Gastrocnemius medialis (tissue), 4 donors: ENCODE data around the gene SPEG. TPM values are rescaled to one million over a fixed set of nuclear protein-coding genes. Genes with fewer than 3 reads are reported as not detected.

Experiments used
- ATAC-seq, 2 donors: fragments of 150-250 bp; one replicate each; pipeline ENCODE4 v1.9.1; 2016
- DNase-seq, 2 donors: peaks; one replicate each; pipeline ENCODE4 v3.0.0-alpha.2; 2019
- H3K27ac ChIP-seq, 4 donors: fragments of 200-600 bp; sonication (generic); 1 replicate in 1 of 4; 2 replicates in 3 of 4; pipeline ENCODE4 v1.5.1; 2016 to 2018; ENCODE audit warnings: mild to moderate bottlenecking in 2 of 4, moderate library complexity in 1 of 4
- H3K27me3 ChIP-seq, 3 donors: fragments of 200-600 bp; sonication (generic) in 2 of 3; 1 replicate in 1 of 3; 2 replicates in 2 of 3; pipeline versions ENCODE4 v1.5.1 to v1.6.0; 2016 to 2019; ENCODE audit warnings: mild to moderate bottlenecking in 1 of 3, moderate library complexity in 1 of 3
- H3K36me3 ChIP-seq, 2 donors: fragments of 200-600 bp; sonication (generic) in 1 of 2; one replicate each; pipeline ENCODE4 v1.5.1; 2017 to 2018
- H3K4me1 ChIP-seq, 2 donors: fragments of 200-600 bp; sonication (generic) in 1 of 2; one replicate each; pipeline ENCODE4 v1.5.1; 2016 to 2017; ENCODE audit warnings: mild to moderate bottlenecking in 2 of 2
- H3K4me3 ChIP-seq, 4 donors: fragments of 200-600 bp; sonication (generic) in 3 of 4; 1 replicate in 1 of 4; 2 replicates in 3 of 4; pipeline ENCODE4 v1.5.1; 2016 to 2019; ENCODE audit warnings: mild to moderate bottlenecking in 2 of 4
- H3K9me3 ChIP-seq, 3 donors: fragments of 200-600 bp; sonication (generic) in 2 of 3; 1 replicate in 1 of 3; 2 replicates in 2 of 3; pipeline ENCODE4 v1.5.1; 2016 to 2019
- POLR2A ChIP-seq, 2 donors: fragments of 450-650 bp; IDR thresholded peaks; one replicate each; pipeline ENCODE4 v1.6.1; 2017; ENCODE audit warnings: antibody characterized with exemption in 2 of 2, mild to moderate bottlenecking in 2 of 2, moderate library complexity in 2 of 2
- in situ Hi-C, 4 donors: fragments of 200-750 bp; cut with MboI; loops; one replicate each; pipeline versions ENCODE4 v1.15.0 to v1.8.0; 2017; ENCODE audit warnings: low sequenced_read_pairs in 4 of 4
- intact Hi-C: fragments of 100-400 bp; cut with DNase I; formaldehyde crosslinking; loops from one replicate; pipeline ENCODE4 v1.15.1; 2023; ENCODE audit warnings: low total_unique reads
- total RNA-seq, 4 donors: library from RNA; depleted of rRNA; stranded (reverse); fragments of >200 nt; gene quantifications; one replicate each; pipeline versions ENCODE4 v1.1.0 to v1.2.3, GENCODE V29; 2016
- TF ChIP-seq, protein P1 (sequence below), 5 experiments: fragments of 450-650 bp in 3 of 5; fragments of 200-600 bp in 2 of 5; sonication (generic) in 2 of 5; IDR thresholded peaks in 4 of 5; conservative IDR thresholded peaks in 1 of 5; 1 replicate in 4 of 5; 2 replicates in 1 of 5; pipeline ENCODE4 v1.5.1; 2016 to 2019; ENCODE audit warnings: antibody characterized with exemption in 5 of 5, mild to moderate bottlenecking in 3 of 5, moderate library complexity in 3 of 5

Gene SPEG
- total RNA-seq, 4 donors from 2014 or later: 104 to 387 (median 222) TPM

DNA sequence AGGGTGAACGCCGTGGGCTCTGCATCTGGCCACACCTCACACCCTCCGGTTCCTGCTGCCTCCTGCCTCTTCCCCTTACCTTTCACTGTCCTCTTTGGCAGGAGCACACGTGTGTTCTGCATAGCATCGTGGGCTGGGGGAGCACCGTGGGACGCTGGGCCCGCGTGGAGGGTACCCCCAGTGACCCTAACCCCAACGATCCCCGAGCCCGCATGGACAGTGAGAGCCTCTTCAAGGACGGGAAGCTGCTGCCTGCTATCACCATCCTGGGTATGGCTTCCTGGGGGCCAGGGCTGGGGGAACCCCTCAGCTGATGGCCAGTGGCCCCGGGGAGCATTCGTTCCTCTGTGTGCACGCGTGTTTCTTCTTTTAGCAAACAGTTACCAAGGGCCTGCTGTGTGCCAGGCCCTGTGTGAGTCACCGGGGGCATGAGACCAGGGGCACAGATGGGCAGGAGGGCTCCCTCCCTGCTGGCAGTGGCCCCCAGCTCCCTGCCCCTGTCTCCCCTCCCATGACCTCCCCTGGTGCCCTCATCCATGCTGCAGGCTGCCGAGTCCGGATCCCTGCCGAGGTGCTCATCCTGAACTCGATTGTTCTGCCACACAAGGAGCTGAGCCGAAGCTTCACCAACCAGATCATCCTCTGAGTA lies 71.6 kb downstream of the SPEG start:
- no peak for ATAC-seq
- intact Hi-C loops: no loop called here
- Histone ChIP-seq H3K27me3 (peaks cover 0 to 13% (median 5%) of the 10 kb centered on the region in 3 donors), H3K36me3 (peaks cover 0 to 45% of the 10 kb centered on the region in 2 donors), H3K4me3 (no peak overlapping the region), H3K27ac (no peak overlapping the region), H3K9me3 (no peaks in the 10 kb centered on the region), H3K4me1 (peaks cover 7 to 10% of the 10 kb centered on the region in 2 donors)
- TF ChIP-seq, protein P1, sequence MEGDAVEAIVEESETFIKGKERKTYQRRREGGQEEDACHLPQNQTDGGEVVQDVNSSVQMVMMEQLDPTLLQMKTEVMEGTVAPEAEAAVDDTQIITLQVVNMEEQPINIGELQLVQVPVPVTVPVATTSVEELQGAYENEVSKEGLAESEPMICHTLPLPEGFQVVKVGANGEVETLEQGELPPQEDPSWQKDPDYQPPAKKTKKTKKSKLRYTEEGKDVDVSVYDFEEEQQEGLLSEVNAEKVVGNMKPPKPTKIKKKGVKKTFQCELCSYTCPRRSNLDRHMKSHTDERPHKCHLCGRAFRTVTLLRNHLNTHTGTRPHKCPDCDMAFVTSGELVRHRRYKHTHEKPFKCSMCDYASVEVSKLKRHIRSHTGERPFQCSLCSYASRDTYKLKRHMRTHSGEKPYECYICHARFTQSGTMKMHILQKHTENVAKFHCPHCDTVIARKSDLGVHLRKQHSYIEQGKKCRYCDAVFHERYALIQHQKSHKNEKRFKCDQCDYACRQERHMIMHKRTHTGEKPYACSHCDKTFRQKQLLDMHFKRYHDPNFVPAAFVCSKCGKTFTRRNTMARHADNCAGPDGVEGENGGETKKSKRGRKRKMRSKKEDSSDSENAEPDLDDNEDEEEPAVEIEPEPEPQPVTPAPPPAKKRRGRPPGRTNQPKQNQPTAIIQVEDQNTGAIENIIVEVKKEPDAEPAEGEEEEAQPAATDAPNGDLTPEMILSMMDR (IDR thresholded peaks at IDR 0.05 in 4 of 5, conservative IDR thresholded peaks at IDR 0.05 in 1 of 5): no peak
- TF ChIP-seq POLR2A (IDR thresholded peaks at IDR 0.05): no peak
- DNase-seq: no peak
- in situ Hi-C loops: no loop called here

DNA sequence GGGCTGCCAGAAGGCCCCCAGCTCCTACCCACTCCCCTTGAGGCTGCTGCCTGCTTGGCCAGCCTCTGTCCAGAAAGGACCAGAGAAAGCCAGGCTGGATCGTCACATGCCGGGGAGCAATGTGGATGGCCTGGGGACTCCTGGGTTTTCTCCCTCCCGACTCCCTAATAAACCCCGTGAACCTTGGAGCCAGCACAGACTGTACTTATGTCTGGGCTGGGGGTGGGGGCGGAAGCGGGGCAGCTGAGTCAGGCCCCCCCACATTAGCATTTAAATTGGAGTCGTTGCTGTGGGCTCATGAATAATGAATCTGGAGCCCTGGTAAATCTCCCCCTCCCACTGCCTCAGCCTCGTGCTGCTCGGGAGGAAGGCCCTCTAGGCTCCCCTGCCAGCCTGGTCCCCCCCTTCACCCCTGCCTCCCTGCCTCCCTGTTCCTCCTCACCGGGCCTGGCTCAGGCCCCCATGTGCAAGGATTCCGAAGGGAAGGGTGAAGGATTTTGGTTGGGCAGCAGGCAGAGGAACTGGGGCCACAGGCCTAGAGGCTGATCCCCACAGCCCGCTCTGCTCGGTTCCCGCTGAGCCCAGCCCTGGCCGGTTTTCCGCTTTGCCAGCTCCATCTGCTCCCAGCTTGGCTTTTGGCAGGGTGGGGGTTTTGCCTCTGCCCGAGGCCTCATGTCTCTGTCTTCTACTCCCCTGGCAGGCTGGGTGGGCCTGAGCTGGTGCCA lies 72.3 kb downstream of the SPEG start:
- Histone ChIP-seq H3K27me3 (peaks cover 1 to 17% (median 11%) of the 10 kb centered on the region in 3 donors), H3K4me3 (no peak overlapping the region), H3K27ac (no peak overlapping the region), H3K9me3 (no peaks in the 10 kb centered on the region), H3K36me3 (peaks cover 0 to 38% of the 10 kb centered on the region in 2 donors), H3K4me1 (peaks cover 7 to 10% of the 10 kb centered on the region in 2 donors)
- ATAC-seq: no peak
- in situ Hi-C loops: no loop called here
- intact Hi-C loops: no loop called here
- no peak for DNase-seq
- TF ChIP-seq, protein P1 (IDR thresholded peaks at IDR 0.05 in 4 of 5, conservative IDR thresholded peaks at IDR 0.05 in 1 of 5): no peak

DNA sequence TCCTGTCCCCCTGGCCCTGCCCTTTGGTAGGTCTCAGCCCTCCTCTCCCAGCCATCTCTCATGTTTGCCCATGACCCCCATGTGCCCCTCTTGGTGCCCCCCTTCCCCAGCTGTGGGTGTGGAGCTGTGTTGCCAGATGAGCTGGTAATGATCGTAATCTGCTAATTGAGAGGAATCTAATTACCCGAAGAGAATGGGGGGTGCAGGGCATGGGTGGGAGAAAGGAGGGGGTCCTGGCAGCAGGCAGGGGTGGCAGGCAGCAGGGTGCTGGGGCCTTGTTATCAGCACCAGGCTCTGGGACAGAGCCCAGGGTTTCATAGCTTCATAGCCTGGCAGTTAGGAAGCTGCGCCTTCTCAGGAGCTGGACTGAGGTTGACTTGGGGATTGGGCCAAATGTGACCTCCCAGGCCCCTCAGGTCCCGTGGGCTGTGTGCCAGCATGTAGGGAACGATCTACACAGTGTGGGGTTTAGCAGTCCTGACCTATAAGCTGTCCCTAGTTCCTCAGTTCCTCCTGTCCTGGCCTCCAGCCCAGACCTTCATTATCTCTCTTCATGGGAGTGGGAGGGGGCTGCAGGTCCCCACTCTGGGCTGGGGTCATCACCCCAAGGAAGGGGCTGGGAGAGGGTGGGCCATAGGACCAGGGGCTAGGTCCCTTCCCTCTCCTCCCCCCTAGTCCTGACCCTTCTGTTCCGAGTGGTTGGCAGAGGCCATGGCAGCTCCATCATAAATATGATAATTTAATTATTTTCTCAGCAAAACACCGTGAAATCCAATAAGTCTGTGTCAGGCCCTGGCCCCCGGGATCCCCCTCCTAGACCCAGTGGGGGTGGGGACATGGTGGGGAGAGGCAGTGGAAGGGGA lies 73.2 kb downstream of the SPEG start:
- H3K27me3 ChIP-seq: peaks cover 10 to 20% (median 14%) of the 10 kb centered on the region in 3 donors
- intact Hi-C loops: no loop called here
- in situ Hi-C loops: no loop called here
- DNase-seq: no peak
- H3K9me3 ChIP-seq: no peaks in the 10 kb centered on the region
- ATAC-seq: no peak
- TF ChIP-seq, protein P1 (IDR thresholded peaks at IDR 0.05 in 4 of 5, conservative IDR thresholded peaks at IDR 0.05 in 1 of 5): no peak
- TF ChIP-seq POLR2A (IDR thresholded peaks at IDR 0.05): no peak
- no peak overlapping the region for H3K27ac ChIP-seq
- H3K4me3 ChIP-seq: no peak overlapping the region
- H3K4me1 ChIP-seq: peaks cover 7 to 10% of the 10 kb centered on the region in 2 donors
- H3K36me3 ChIP-seq: peaks cover 0 to 30% of the 10 kb centered on the region in 2 donors

DNA sequence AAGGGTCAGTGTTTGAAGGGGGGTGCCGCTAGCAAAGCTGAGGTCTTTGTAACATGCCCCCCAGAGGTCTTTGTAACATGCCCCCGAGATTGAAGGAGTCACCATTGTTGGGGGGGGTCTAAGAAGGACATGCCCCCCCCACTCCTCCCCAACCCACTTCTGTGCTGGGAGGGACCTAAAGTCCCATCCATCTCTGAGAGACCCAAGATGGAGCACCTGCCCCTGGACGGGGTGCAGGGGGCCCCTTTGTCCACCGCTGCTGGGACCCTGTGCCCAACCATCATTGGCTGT lies 73.7 kb downstream of the SPEG start:
- DNase-seq (no peak), ATAC-seq (no peak)
- H3K27me3 ChIP-seq: peaks cover 13 to 23% (median 20%) of the 10 kb centered on the region in 3 donors
- H3K4me3 ChIP-seq: no peak overlapping the region
- in situ Hi-C loops (no loop called here), intact Hi-C loops (no loop called here)
- peaks cover 0 to 29% of the 10 kb centered on the region in 2 donors for H3K36me3 ChIP-seq
- TF ChIP-seq, protein P1 (IDR thresholded peaks at IDR 0.05 in 4 of 5, conservative IDR thresholded peaks at IDR 0.05 in 1 of 5): no peak
- TF ChIP-seq POLR2A (IDR thresholded peaks at IDR 0.05): no peak
- peaks cover 7 to 10% of the 10 kb centered on the region in 2 donors for H3K4me1 ChIP-seq
- no peaks in the 10 kb centered on the region for H3K9me3 ChIP-seq
- H3K27ac ChIP-seq: no peak overlapping the region
